NCI-H774 (cell line): ENCODE data around the gene HK2.
A peak's percentile ranks its signal among the peaks of the same experiment; 100 is the strongest.

ENCODE experiments used
- DNase-seq: peaks from one replicate; lab custom pipeline; 2025; lab: John Stamatoyannopoulos, UW

HK2 gene

DNA sequence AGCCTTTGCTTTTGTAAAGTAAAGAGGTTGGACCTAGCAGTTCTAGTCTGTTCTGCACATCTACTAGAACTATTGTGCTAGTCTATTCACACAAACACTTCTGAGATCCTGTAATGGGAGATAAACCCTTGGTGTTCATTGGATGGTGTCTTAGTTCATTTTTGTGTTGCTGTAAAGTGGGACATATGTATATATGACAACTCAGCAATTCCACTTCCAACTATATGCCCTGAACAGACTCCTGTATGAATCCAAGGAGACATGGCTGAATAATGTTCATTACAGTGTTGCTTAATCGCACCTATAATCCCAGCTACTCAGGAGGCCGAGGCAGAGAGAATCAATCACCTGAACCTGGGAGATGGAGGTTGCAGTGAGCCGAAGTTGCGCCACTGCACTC lies 23.3 kb downstream of the HK2 start:
- DNase-seq = no peak

- no peak for DNase-seq
Measured at GRCh38 chr2:74857725-74858124, 23.8 kb downstream of the HK2 start.

- no peak for DNase-seq
Measured at GRCh38 chr2:74858281-74858680, 24.4 kb downstream of the HK2 start.

DNA sequence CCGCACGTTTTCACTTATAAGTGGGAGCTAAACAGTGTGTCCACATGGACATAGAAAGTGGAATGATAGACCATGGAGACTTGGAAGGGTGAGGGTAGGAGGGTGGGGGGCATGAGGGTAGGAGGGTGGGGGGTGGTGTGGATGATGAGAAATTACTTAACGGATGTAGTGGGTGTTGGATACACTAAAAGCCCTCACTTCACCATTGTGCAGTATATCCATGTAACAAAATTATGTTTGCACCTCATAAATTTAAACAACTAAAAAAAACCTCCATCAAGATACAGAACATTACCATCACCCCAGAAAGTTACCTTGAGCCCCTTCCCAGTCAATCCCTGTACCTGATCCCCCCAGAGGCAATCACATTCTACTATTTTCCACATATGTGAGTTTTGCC lies 26.2 kb downstream of the HK2 start:
- DNase-seq = no peak

- no peak for DNase-seq
Measured at GRCh38 chr2:74860521-74860920, 26.6 kb downstream of the HK2 start.

GRCh38 chr2:74861531-74861930 lies 27.6 kb downstream of the HK2 start:
- no peak for DNase-seq

GRCh38 chr2:74862020-74862964 lies 28.4 kb downstream of the HK2 start:
- no peak for DNase-seq

DNA sequence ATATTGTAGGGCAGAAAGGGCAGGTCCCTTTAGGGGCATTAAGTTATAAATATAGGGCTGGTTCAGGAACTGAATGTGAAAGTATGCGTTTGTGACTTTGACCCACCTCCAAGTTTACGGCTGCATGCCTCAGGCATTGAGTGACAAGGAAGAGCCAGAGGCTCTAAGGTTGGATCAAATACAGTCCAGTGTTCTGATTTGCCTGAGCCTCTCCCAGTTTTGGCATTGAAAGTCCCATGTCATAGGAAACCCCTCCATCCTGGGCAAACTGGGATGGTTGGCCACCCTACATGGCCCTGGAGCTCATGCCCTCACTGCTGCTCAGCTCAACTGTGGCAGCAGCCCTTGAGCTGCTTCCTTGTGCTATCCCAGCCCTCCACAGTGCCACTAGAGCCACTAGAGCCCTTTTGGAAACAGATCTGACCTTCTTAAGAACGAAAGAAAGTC lies 29.9 kb downstream of the HK2 start:
- DNase-seq = no peak

- DNase-seq = no peak
Measured at GRCh38 chr2:74864728-74865722, 31.1 kb downstream of the HK2 start.

DNA sequence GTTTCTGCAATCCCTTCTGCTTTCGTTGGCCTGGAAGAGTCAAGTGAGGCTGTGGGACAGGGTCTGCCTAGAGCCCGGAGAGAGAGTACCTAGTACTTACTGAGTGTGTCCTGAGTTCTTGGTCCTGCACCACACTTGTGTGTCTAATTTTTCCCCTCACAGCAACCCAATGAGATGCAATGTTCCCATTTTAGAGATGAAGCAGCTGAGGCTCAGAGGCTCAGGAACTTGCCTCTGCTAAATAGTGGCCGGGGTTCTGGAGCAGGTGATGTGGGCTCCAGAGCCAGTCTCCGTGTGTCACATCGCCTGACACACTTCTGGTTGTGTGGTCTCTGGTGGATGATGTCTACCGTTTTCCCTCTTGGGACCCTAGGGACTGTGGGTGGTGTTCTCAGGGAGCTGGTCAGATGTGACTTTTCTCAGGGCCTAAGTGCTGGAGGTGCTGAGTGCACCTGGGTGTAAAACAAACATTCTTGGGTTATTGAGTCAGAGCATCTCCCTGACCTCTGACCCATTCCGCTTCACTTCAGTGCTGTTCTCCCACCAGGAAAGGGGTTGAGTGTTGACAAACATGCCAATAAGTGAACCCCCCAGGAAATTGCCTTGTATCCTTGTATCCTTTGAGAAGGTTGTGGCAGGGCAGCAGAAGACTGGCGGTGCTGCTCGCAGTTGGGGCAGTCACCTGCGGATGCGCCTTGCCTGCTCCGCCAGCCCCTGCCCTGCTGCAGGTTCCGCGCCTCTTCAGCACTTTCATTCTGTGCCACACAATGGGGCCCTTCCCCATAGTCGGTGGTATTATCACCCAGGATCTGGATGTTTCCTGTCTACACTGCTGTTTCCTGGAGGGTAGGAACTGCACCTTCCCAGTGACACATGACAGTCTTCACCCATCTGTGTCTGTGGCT lies 32.1 kb downstream of the HK2 start:
- no peak for DNase-seq

DNA sequence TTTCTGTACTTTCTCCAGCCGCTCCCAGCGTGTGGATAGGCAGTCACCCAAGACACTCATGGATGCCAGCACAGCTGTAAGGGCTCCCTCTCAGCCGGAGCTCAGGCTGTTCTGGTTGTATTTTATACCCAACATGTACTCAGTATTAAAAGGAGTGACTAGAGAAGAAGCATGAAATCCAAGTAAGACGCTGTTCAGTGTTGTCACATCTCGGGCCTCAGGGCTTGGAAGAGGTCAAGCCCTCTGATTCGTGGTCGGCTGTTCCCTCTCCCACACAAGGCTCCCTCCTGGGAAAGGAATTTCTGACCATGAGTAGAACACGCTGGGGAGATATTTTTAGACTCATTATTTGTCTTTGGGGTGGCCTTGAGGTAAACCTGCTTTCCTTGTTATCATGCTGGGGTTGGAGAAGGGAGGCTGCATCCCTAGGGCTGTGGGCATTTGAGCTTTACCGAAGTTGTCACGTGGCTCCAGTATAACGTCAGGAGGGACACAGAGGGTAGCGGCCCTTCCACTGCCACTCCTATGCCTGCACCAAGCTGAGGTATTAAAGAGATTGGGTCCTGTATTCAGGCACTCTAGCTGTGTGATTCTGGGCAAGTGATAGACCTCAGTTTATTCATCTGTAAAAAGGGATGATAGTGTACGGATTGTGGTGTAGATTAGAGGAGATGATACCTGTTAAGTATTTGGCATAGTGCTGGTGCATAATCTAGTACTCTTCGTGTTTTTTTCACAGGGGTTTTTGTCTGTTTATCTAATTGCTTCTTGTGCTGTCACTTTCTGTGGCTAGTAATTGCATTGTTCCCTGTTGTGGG lies 34.1 kb downstream of the HK2 start:
- DNase-seq = no peak

DNA sequence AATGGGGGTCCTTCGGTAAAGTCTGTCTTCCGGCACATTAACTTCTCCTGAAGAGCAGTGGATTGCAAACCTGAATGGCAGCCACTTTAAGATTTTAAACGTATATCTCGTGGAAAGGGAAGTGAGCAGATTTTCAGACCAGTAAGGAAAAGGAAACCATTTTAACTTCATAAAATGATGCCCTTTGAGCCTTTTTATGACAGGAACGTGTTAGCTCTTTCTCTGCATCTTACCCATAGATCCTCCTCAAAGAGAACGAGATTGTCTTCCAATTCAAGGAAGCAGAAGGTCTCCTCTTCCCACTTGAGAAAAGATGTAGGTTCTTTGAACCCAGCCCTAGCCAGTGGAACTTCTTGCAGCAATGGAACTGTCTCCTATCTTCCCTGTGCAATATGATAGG lies 35.6 kb downstream of the HK2 start:
- no peak for DNase-seq

DNA sequence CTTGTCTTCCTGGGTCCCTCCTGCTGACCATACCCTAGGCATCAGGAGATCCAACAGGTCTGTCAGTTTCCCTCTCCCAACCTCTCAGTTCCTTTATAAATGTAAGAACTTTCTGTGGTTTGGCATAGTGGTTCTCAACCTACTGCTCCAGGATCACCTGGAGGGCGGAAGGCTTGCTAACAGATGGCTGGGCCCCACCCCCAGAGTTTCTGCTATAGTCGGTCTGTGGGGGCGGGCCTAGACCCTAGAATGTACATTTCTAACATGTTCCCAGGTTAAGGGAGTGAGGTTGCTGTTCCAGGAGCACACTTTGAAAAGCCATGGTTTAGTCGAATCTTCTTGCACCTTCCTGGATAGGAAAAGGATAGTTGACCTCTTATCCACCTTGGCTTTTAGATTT lies 37.0 kb downstream of the HK2 start:
- no peak for DNase-seq

GRCh38 chr2:74871414-74871813 lies 37.5 kb downstream of the HK2 start:
- no peak for DNase-seq

GRCh38 chr2:74872389-74872836 lies 38.5 kb downstream of the HK2 start:
- DNase-seq = no peak

GRCh38 chr2:74873012-74873665 lies 39.2 kb downstream of the HK2 start:
- no peak for DNase-seq

- DNase-seq = no peak
Measured at GRCh38 chr2:74873678-74874640, 40.0 kb downstream of the HK2 start.

DNA sequence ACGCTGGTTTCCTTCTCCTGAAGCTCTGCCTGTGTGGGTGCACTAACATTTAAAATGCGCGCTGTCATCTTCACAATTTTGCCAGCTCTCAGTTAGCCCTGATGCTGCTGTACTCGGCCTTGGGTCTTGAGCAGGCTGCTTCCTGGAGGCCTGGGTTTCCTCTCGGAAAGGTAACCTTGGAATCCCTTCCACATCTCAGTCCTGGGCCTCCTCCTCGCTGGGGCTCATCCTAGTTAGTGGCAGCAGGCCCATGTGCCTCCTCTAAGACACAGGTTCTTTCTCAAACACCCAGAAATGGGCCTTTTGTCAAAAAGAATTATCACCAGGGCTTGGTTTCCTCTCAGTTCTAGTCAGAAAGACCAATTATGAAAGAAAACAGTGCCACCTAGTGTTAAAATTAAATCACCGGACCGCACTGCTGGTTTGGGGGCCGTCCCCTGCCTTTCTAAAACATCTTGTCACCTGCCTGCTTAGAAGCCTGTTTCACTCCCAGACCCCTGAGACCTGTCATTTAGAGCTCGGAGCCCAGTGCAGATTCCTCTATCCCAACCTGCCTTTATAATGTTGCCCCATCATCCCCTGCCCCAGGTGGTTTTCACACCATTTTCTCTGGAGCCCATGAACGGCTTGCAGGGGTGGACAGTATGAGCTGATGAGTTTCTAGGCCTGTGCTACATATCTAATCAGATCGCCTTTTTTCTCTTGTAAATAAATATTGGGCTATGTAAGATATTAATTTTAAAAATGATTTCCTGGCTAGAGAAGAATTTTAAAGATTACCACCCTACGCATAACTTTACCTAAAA lies 42.4 kb downstream of the HK2 start:
- DNase-seq = peak; percentile 46
